Tibial nerve (tissue), 4 donors: ENCODE measurements around the gene IER5.

ENCODE experiments used
- EP300 ChIP-seq, 2 donors: sonication (generic); formaldehyde crosslinking; IDR thresholded peaks; one replicate each; pipeline ENCODE4 v1.6.1; 2017; ENCODE audit warnings: antibody characterized with exemption in 2 of 2, mild to moderate bottlenecking in 1 of 2
- POLR2A ChIP-seq, 2 donors: fragments of 450-650 bp; IDR thresholded peaks; one replicate each; pipeline ENCODE4 v1.6.1; 2017; ENCODE audit warnings: antibody characterized with exemption in 2 of 2, mild to moderate bottlenecking in 2 of 2, moderate library complexity in 2 of 2
- TF ChIP-seq, protein P1 (sequence below), 5 experiments: fragments of 200-600 bp in 3 of 5; fragments of 450-650 bp in 2 of 5; sonication (generic) in 3 of 5; IDR thresholded peaks; one replicate each; pipeline ENCODE4 v1.5.1; 2016 to 2019; ENCODE audit warnings: antibody characterized with exemption in 5 of 5, mild to moderate bottlenecking in 3 of 5, moderate library complexity in 2 of 5

DNA sequence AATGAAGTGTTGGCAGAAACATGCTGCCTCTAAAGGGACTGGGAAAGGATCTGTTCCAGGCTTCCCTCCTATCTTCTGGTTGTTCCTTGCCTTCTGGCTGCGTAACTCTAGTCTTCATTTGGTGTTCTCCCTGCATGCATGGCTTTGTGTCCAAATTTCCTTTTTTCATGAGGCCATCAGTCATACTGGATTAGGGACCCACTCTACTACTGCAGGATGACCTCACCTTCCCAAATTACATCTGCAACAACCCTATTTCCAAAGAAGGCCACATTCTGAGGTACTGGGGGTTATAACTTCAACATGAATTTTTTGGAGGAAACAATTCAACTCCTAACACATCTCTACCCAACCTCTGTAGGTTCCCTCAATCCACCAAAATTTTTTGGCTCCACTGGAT lies 28.4 kb upstream of the IER5 start:
- TF ChIP-seq, protein P1, sequence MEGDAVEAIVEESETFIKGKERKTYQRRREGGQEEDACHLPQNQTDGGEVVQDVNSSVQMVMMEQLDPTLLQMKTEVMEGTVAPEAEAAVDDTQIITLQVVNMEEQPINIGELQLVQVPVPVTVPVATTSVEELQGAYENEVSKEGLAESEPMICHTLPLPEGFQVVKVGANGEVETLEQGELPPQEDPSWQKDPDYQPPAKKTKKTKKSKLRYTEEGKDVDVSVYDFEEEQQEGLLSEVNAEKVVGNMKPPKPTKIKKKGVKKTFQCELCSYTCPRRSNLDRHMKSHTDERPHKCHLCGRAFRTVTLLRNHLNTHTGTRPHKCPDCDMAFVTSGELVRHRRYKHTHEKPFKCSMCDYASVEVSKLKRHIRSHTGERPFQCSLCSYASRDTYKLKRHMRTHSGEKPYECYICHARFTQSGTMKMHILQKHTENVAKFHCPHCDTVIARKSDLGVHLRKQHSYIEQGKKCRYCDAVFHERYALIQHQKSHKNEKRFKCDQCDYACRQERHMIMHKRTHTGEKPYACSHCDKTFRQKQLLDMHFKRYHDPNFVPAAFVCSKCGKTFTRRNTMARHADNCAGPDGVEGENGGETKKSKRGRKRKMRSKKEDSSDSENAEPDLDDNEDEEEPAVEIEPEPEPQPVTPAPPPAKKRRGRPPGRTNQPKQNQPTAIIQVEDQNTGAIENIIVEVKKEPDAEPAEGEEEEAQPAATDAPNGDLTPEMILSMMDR (IDR thresholded peaks at IDR 0.05), result no peak
- no peak for TF ChIP-seq POLR2A (IDR thresholded peaks at IDR 0.05)
- no peak for TF ChIP-seq EP300 (IDR thresholded peaks at IDR 0.05)
